Hepatocyte (in vitro differentiated cells): ENCODE results near the gene GIMAP4.

Experiments
- EZH2 ChIP-seq: fragments of 200-600 bp; sonication (generic); IDR thresholded peaks from 2 replicates; pipeline ENCODE4 v1.6.1; 2016; ENCODE audit warnings: antibody characterized with exemption, mild to moderate bottlenecking, borderline replicate concordance
- EZH2phosphoT487 ChIP-seq: fragments of 200-600 bp; sonication (generic); IDR thresholded peaks from one replicate; pipeline ENCODE4 v1.6.1; 2018; ENCODE audit warnings: antibody characterized with exemption, mild to moderate bottlenecking, low read depth, moderate library complexity; ENCODE audit not compliant: unreplicated experiment, severe bottlenecking
- TF ChIP-seq, protein P1 (sequence below): fragments of 200-600 bp; sonication (generic); IDR thresholded peaks from 2 replicates; pipeline ENCODE4 v1.5.1; 2016; ENCODE audit warnings: antibody characterized with exemption, mild to moderate bottlenecking; ENCODE audit not compliant: poor library complexity

GRCh38 chr7:150565239-150565638 is 2.0 kb upstream of the GIMAP4 start:
- TF ChIP-seq EZH2 (no peak), EZH2phosphoT487 (no peak)
- TF ChIP-seq, protein P1, sequence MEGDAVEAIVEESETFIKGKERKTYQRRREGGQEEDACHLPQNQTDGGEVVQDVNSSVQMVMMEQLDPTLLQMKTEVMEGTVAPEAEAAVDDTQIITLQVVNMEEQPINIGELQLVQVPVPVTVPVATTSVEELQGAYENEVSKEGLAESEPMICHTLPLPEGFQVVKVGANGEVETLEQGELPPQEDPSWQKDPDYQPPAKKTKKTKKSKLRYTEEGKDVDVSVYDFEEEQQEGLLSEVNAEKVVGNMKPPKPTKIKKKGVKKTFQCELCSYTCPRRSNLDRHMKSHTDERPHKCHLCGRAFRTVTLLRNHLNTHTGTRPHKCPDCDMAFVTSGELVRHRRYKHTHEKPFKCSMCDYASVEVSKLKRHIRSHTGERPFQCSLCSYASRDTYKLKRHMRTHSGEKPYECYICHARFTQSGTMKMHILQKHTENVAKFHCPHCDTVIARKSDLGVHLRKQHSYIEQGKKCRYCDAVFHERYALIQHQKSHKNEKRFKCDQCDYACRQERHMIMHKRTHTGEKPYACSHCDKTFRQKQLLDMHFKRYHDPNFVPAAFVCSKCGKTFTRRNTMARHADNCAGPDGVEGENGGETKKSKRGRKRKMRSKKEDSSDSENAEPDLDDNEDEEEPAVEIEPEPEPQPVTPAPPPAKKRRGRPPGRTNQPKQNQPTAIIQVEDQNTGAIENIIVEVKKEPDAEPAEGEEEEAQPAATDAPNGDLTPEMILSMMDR, result no peak
